Kidney (tissue), 14 donors: Measurements from ENCODE around the gene KDM8. TPM values are rescaled to one million over a fixed set of nuclear protein-coding genes. Genes with fewer than 3 reads are reported as not detected.
"Not testable (repeated sequence)": the region's sequence is repeated elsewhere in the genome, so short reads cannot be mapped to it uniquely, and the experiment has no call there.

Experiments used
- DNase-seq, 5 donors: peaks; one replicate each; pipeline ENCODE4 v3.0.0-alpha.2; 2013 to 2020
- FAIRE-seq: peaks from 2 replicates; lab custom pipeline; 2012; peaks lifted over from hg19 to GRCh38; lab: Jason Lieb, UNC
- H3K27ac ChIP-seq, 2 donors: one replicate each; pipeline ENCODE4 v1.7.0; 2013; ENCODE audit warnings: low read depth in 2 of 2, low read length in 2 of 2, inconsistent platforms in 1 of 2
- H3K27me3 ChIP-seq: one replicate; pipeline ENCODE4 v1.7.1; 2013; ENCODE audit warnings: low read length, inconsistent platforms; ENCODE audit not compliant: control insufficient read depth, insufficient read depth
- H3K36me3 ChIP-seq, 3 donors: one replicate each; pipeline versions ENCODE4 v1.7.0 to v1.7.1; 2013; ENCODE audit warnings: low read length in 3 of 3, control low read depth in 1 of 3, inconsistent platforms in 1 of 3; ENCODE audit not compliant: insufficient read depth in 3 of 3, control insufficient read depth in 2 of 3
- H3K4me1 ChIP-seq, 3 donors: one replicate each; pipeline versions ENCODE4 v1.7.0 to v1.7.1; 2013; ENCODE audit warnings: low read length in 3 of 3, inconsistent platforms in 1 of 3, low read depth in 1 of 3; ENCODE audit not compliant: control insufficient read depth in 2 of 3, insufficient read depth in 2 of 3
- H3K4me3 ChIP-seq, 3 donors: one replicate each; pipeline versions ENCODE4 v1.7.0 to v1.8.1; 2013; ENCODE audit warnings: low read length in 3 of 3, control low read depth in 1 of 3, inconsistent platforms in 1 of 3
- H3K9ac ChIP-seq, 3 donors: one replicate each; pipeline versions ENCODE4 v1.7.0 to v1.7.1; 2013; ENCODE audit warnings: low read length in 3 of 3, control low read depth in 1 of 3, inconsistent platforms in 1 of 3
- H3K9me3 ChIP-seq, 3 donors: one replicate each; pipeline versions ENCODE4 v1.7.0 to v1.7.1; 2013; ENCODE audit warnings: low read length in 3 of 3, control low read depth in 1 of 3, inconsistent platforms in 1 of 3; ENCODE audit not compliant: control insufficient read depth in 2 of 3, insufficient read depth in 1 of 3
- intact Hi-C: fragments of 100-400 bp; cut with DNase I; formaldehyde crosslinking; loops from one replicate; pipeline ENCODE4 v1.11.1; 2022
- polyA plus RNA-seq: library from polyadenylated mRNA; stranded (reverse); fragments of 350-450 nt; fragmentation: Illumina TruSeq; extraction: RNeasy Lipid Tissue Mini Kit (QIAGEN cat#74804); gene quantifications from one replicate; pipeline ENCODE4 v1.2.3, GENCODE V29; 2014; ENCODE audit warnings: low read depth, low replicate concordance; ENCODE audit not compliant: insufficient read depth
- total RNA-seq: library from RNA; stranded (reverse); fragmentation: NEBNext Ultra II Directional; extraction: Animal tissue kit (Norgen Biotek cat#: 25700); gene quantifications from one replicate; pipeline ENCODE4 v1.2.1, GENCODE V29; 2021
- TF ChIP-seq, protein P1 (sequence below): IDR thresholded peaks from 3 replicates; pipeline ENCODE4 v1.5.1; 2012; ENCODE audit warnings: mild to moderate bottlenecking, moderate library complexity, borderline replicate concordance; ENCODE audit not compliant: insufficient read depth; ENCODE audit errors: extremely low read depth
- donor health status: control.
- donor health status: control.
- donor health status: control.
- donor health status: control.
- donor health status: control.
- donor health status: DM: yes; HTN: yes; CAD: no.
- donor health status: Normal renal cell carcinoma (clear cell type).

Gene KDM8
- total and polyA plus RNA-seq, 2 donors from 2014 or later = 6.3 to 8.5 TPM

DNA sequence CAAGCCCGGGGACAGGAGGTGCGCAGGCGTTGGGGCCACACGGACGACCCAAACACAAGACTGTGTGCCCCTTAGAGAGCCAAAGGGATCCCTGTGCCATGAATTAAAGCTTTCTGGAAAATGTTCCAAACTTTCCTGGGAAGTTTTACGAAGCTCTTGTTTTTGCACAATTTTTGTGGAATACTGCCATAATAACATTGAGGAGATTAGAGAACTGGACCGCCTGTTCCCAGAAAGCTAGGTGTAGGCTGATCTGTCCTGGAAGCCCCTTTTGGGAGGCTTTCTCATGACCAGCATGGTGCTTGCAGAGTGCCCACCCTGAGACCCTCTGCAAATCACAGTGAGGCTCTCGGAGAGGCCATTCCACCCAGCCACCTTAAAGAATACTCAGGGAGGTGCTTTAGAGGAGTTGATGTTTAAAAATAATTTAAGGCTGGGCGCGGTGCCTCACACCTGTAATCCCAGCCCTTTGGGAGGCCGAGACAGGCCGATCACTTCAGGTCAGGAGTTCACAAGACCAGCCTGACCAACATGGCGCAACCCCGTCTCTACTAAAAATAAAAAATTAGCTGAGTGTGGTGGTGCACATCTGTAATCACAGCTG is 1.1 kb downstream of the KDM8 start:
- H3K4me3 ChIP-seq = peak overlapping the region; percentile 72 to 76 (median 75)
- FAIRE-seq (no peak), DNase-seq (peak in 1 of 5 donors; percentile 62)
- no peaks in the 10 kb centered on the region for H3K9me3 ChIP-seq
- H3K36me3 ChIP-seq = no peaks in the 10 kb centered on the region
- intact Hi-C loops = no loop called here
- peak overlapping the region; percentile 87 to 99 for H3K27ac ChIP-seq
- TF ChIP-seq, protein P1, sequence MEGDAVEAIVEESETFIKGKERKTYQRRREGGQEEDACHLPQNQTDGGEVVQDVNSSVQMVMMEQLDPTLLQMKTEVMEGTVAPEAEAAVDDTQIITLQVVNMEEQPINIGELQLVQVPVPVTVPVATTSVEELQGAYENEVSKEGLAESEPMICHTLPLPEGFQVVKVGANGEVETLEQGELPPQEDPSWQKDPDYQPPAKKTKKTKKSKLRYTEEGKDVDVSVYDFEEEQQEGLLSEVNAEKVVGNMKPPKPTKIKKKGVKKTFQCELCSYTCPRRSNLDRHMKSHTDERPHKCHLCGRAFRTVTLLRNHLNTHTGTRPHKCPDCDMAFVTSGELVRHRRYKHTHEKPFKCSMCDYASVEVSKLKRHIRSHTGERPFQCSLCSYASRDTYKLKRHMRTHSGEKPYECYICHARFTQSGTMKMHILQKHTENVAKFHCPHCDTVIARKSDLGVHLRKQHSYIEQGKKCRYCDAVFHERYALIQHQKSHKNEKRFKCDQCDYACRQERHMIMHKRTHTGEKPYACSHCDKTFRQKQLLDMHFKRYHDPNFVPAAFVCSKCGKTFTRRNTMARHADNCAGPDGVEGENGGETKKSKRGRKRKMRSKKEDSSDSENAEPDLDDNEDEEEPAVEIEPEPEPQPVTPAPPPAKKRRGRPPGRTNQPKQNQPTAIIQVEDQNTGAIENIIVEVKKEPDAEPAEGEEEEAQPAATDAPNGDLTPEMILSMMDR = no peak
- peak overlapping the region; percentile 60 to 97 (median 87) for H3K9ac ChIP-seq
- H3K4me1 ChIP-seq = peaks cover 0 to 15% (median 12%) of the 10 kb centered on the region in 3 donors
- H3K27me3 ChIP-seq = no peaks in the 10 kb centered on the region

DNA sequence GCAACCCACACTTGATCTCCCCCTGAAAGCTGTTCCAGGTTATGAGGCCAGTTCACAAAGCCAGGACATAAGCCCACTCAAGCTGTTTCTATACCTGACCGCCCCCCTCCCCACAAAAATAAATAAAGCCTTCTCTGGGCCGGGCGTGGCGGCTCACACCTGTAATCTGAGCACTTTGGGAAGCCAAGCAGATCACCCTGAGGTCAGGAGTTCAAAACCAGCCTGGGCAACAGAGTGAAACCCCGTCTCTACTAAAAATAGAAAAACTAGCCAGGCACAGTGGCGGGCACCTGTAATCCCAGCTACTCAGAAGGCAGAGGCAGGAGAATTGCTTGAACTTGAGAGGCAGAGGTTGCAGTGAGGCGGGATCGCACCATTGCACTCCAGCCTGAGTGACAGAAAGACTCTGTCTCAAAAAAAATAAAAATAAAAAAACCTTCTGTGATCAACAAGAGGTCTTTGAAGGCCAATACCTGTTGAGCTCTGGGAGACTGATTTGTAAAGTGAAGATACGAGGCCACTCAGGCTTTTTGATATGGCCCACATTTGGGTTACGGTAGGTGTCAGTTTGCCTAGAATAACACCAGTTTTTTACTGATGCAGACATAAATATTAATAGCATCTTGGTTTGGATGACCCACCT is 2.2 kb downstream of the KDM8 start:
- DNase-seq (peak in 4 of 5 donors; percentile 62 to 71 (median 70)), FAIRE-seq (no peak)
- TF ChIP-seq, protein P1 = no peak
- H3K9ac ChIP-seq = no peak overlapping the region
- intact Hi-C loops = no loop called here
- peaks cover 0 to 3% (median 0%) of the 10 kb centered on the region in 3 donors for H3K36me3 ChIP-seq
- H3K27ac ChIP-seq = no peak overlapping the region
- no peaks in the 10 kb centered on the region for H3K9me3 ChIP-seq
- H3K4me1 ChIP-seq = peaks cover 0 to 15% (median 12%) of the 10 kb centered on the region in 3 donors
- H3K4me3 ChIP-seq = no peak overlapping the region
- H3K27me3 ChIP-seq = no peaks in the 10 kb centered on the region

DNA sequence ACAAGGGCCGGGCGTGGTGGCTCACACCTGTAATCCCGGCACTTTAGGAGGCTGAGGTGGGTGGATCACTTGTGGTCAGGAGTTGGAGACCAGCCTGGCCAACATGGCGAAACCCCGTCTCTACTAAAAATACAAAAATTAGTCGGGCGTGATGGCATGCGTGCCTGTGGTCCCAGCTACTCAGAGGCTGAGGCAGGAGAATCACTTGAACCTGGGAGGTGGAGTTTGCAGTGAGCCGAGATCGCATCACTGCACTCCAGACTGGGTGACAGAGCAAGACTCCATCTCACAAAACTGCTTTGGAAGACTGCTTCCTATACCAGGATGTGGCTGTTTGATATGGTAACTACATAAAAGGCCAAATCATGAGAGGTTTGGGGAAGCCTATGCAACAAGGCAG is 3.8 kb downstream of the KDM8 start:
- FAIRE-seq, intact Hi-C loops, H3K27me3 ChIP-seq, H3K36me3 ChIP-seq, DNase-seq, H3K9me3 ChIP-seq, H3K4me3 ChIP-seq, H3K9ac ChIP-seq, H3K27ac ChIP-seq: not testable (repeated sequence)
- peaks cover 0 to 15% (median 12%) of the 10 kb centered on the region in 3 donors for H3K4me1 ChIP-seq

DNA sequence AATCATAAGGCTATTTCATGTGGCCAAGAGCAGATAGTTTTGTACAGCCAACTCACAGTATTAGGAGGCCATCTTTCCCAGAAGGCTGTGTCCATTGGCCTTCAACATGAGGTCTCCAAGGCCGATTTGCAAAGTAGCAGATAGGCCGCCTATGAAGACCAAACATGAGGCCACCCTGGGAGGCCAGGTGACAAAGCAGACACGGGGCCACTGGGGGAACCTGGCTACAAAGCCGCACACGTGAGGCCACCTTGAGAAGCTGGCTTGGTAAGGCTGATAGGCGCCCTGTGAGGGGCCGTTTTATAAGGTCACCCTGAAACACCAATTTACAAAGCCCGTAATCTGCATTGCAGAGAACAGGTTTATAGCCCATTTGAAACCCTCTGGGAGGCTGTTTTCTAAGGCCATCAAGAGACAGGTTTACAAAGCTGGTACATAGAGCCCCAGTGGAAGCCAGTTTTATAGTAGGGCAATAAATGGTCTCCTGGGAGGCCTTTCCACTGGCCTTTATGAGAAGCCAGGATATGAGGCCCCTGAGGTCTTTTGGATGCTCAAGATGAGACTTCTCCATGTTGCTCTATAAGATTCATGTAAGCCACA is 4.9 kb downstream of the KDM8 start:
- Histone ChIP-seq H3K4me3 (no peak overlapping the region), H3K4me1 (peaks cover 0 to 11% (median 7%) of the 10 kb centered on the region in 3 donors), H3K9me3 (no peaks in the 10 kb centered on the region), H3K9ac (no peak overlapping the region), H3K27me3 (no peaks in the 10 kb centered on the region), H3K27ac (peak overlapping the region in 1 of 2 donors; percentile 36), H3K36me3 (peaks cover 0 to 10% (median 4%) of the 10 kb centered on the region in 3 donors)
- intact Hi-C loops = no loop called here
- DNase-seq (no peak), FAIRE-seq (no peak)
- TF ChIP-seq, protein P1 = no peak
